ENCODE measurements around the gene TEX35. TPM values are rescaled to one million over a fixed set of nuclear protein-coding genes. Genes with fewer than 3 reads are reported as not detected.

Gene TEX35
- total RNA-seq, 1 donor from 2014 or later = not detected

GRCh38 chr1:178527117-178527516, 14.2 kb downstream of the TEX35 start:
- Mint-ChIP-seq H3K4me3 (ENCODE audit: low read depth) (no peak overlapping the region), H3K27ac (no peak overlapping the region), H3K36me3 (ENCODE audit: insufficient read depth) (no peaks in the 10 kb centered on the region), H3K4me1 (ENCODE audit: low read depth) (no peaks in the 10 kb centered on the region), H3K9me3 (ENCODE audit: low read depth) (no peaks in the 10 kb centered on the region), H3K27me3 (no peaks in the 10 kb centered on the region)
- TF ChIP-seq, protein P1, sequence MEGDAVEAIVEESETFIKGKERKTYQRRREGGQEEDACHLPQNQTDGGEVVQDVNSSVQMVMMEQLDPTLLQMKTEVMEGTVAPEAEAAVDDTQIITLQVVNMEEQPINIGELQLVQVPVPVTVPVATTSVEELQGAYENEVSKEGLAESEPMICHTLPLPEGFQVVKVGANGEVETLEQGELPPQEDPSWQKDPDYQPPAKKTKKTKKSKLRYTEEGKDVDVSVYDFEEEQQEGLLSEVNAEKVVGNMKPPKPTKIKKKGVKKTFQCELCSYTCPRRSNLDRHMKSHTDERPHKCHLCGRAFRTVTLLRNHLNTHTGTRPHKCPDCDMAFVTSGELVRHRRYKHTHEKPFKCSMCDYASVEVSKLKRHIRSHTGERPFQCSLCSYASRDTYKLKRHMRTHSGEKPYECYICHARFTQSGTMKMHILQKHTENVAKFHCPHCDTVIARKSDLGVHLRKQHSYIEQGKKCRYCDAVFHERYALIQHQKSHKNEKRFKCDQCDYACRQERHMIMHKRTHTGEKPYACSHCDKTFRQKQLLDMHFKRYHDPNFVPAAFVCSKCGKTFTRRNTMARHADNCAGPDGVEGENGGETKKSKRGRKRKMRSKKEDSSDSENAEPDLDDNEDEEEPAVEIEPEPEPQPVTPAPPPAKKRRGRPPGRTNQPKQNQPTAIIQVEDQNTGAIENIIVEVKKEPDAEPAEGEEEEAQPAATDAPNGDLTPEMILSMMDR (IDR thresholded peaks at IDR 0.05; ENCODE audit: unreplicated experiment) = no peak
- DNase-seq (ENCODE audit: low spot score, unreplicated experiment) = no peak

DNA sequence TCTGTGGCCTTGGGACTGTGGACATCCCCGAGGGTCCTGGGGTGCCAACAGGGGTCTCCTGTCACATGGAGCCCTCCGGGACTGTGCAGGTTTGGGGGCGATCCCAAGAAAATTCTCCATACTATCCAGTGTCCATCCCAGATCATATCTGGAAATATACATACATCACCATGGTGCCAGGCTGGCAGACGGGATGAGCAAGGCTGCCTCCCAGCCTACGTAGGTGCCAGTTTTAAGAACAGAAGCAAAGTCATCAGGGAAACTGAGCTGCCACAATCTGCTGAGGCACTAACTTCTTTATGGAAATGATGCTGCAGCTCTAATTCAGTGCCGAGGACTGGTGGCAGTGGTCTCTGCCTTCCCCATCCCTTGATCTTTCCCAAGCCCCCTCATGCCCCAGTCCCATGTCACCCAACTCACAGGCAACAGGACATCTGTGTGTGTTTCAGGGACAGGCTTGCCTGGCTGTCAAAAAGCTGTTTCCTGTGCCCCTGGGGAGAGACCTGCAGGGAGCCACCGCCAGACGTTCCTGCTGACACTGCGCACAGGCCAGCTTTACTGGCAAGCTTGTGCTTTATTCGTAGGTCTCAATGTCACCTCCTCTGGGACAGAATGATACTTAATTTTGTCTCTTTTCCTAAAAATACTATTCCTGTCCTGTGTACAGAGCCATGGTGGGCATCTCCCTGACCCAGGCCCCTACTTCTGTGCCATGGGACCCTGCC, 15.5 kb downstream of the TEX35 start:
- no peaks in the 10 kb centered on the region for H3K36me3 Mint-ChIP-seq (ENCODE audit: insufficient read depth)
- no peak for DNase-seq (ENCODE audit: low spot score, unreplicated experiment)
- TF ChIP-seq, protein P1 (IDR thresholded peaks at IDR 0.05; ENCODE audit: unreplicated experiment) = no peak
- H3K4me3 Mint-ChIP-seq (ENCODE audit: low read depth) = no peak overlapping the region
- H3K9me3 Mint-ChIP-seq (ENCODE audit: low read depth) = no peaks in the 10 kb centered on the region
- H3K27ac Mint-ChIP-seq = no peak overlapping the region
- H3K27me3 Mint-ChIP-seq = no peaks in the 10 kb centered on the region
- H3K4me1 Mint-ChIP-seq (ENCODE audit: low read depth) = no peaks in the 10 kb centered on the region

GRCh38 chr1:178528953-178529335, 16.0 kb downstream of the TEX35 start:
- Mint-ChIP-seq H3K27ac (no peak overlapping the region), H3K9me3 (ENCODE audit: low read depth) (no peaks in the 10 kb centered on the region), H3K4me3 (ENCODE audit: low read depth) (no peak overlapping the region), H3K4me1 (ENCODE audit: low read depth) (no peaks in the 10 kb centered on the region), H3K36me3 (ENCODE audit: insufficient read depth) (no peaks in the 10 kb centered on the region), H3K27me3 (no peaks in the 10 kb centered on the region)
- TF ChIP-seq, protein P1 (IDR thresholded peaks at IDR 0.05; ENCODE audit: unreplicated experiment) = no peak
- no peak for DNase-seq (ENCODE audit: low spot score, unreplicated experiment)

GRCh38 chr1:178529364-178530036, 16.6 kb downstream of the TEX35 start:
- no peaks in the 10 kb centered on the region for H3K27me3 Mint-ChIP-seq
- DNase-seq (ENCODE audit: low spot score, unreplicated experiment) = no peak
- TF ChIP-seq, protein P1 (IDR thresholded peaks at IDR 0.05; ENCODE audit: unreplicated experiment) = no peak
- H3K36me3 Mint-ChIP-seq (ENCODE audit: insufficient read depth) = no peaks in the 10 kb centered on the region
- H3K4me3 Mint-ChIP-seq (ENCODE audit: low read depth) = no peak overlapping the region
- no peaks in the 10 kb centered on the region for H3K9me3 Mint-ChIP-seq (ENCODE audit: low read depth)
- no peak overlapping the region for H3K27ac Mint-ChIP-seq
- H3K4me1 Mint-ChIP-seq (ENCODE audit: low read depth) = no peaks in the 10 kb centered on the region

DNA sequence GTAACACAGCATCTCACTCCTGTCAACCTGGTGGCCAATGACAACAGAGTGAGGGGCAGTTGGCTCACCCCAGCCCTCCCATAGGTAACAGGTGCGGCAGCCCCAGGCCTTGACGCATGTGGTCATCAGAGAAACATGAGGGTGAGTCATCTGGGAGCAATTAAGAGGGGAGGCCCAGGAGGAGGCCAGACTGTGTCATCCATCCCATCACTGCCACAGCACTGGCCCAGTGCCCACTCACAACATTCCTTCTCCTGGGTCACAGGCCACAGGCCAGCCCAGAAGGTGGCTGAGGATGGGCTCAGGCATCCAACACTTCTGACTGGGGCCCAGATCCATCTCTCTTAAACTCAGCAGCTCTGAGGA, 17.1 kb downstream of the TEX35 start:
- Mint-ChIP-seq H3K27me3 (no peaks in the 10 kb centered on the region), H3K36me3 (ENCODE audit: insufficient read depth) (no peaks in the 10 kb centered on the region), H3K27ac (no peak overlapping the region), H3K4me3 (ENCODE audit: low read depth) (no peak overlapping the region), H3K4me1 (ENCODE audit: low read depth) (no peaks in the 10 kb centered on the region), H3K9me3 (ENCODE audit: low read depth) (no peaks in the 10 kb centered on the region)
- DNase-seq (ENCODE audit: low spot score, unreplicated experiment) = no peak
- TF ChIP-seq, protein P1 (IDR thresholded peaks at IDR 0.05; ENCODE audit: unreplicated experiment) = no peak

Data from progenitor cell of endocrine pancreas (in vitro differentiated cells).